Glutamatergic neuron (in vitro differentiated cells): ENCODE measurements around the gene GALNT17. TPM values are rescaled to one million over a fixed set of nuclear protein-coding genes. Genes with fewer than 3 reads are reported as not detected.

Source experiments
- DNase-seq: peaks from one replicate; pipeline ENCODE4 v3.0.0; 2022
- H3K27ac Mint-ChIP-seq: one replicate; pipeline ENCODE4 v1.8.0; 2020; ENCODE audit warnings: mild to moderate bottlenecking, mixed read lengths, inconsistent platforms; ENCODE audit not compliant: unreplicated experiment
- H3K27me3 Mint-ChIP-seq: one replicate; pipeline ENCODE4 v1.8.0; 2020; ENCODE audit warnings: mild to moderate bottlenecking, moderate library complexity, mixed read lengths, inconsistent platforms; ENCODE audit not compliant: unreplicated experiment
- H3K36me3 Mint-ChIP-seq: one replicate; pipeline ENCODE4 v1.8.0; 2020; ENCODE audit warnings: mild to moderate bottlenecking, mixed read lengths, inconsistent platforms; ENCODE audit not compliant: unreplicated experiment
- H3K4me1 Mint-ChIP-seq: one replicate; pipeline ENCODE4 v1.8.0; 2020; ENCODE audit warnings: mild to moderate bottlenecking, low read depth, mixed read lengths, inconsistent platforms; ENCODE audit not compliant: unreplicated experiment
- H3K4me3 Mint-ChIP-seq: one replicate; pipeline ENCODE4 v1.8.0; 2020; ENCODE audit warnings: mild to moderate bottlenecking, mixed read lengths, inconsistent platforms; ENCODE audit not compliant: unreplicated experiment
- H3K9me3 Mint-ChIP-seq: one replicate; pipeline ENCODE4 v1.8.0; 2020; ENCODE audit warnings: mild to moderate bottlenecking, moderate library complexity, mixed read lengths, inconsistent platforms; ENCODE audit not compliant: unreplicated experiment
- CTCF ChIP-seq: fragments of 200-600 bp; sonication (generic); IDR thresholded peaks from one replicate; pipeline ENCODE4 v1.5.0; 2021; ENCODE audit not compliant: partially characterized antibody, unreplicated experiment
- total RNA-seq: library from RNA; stranded (reverse); fragmentation: NEBNext Ultra II Directional; extraction: Animal tissue kit (Norgen Biotek cat#: 25700); gene quantifications from one replicate; pipeline ENCODE4 v1.2.1, GENCODE V29; 2021; ENCODE audit not compliant: unreplicated experiment

The GALNT17 gene
- total RNA-seq, 1 donor from 2014 or later, result 42.0 TPM

GRCh38 chr7:71659622-71660021 is 527.7 kb downstream of the GALNT17 start:
- Mint-ChIP-seq H3K27ac (no peak overlapping the region), H3K9me3 (peaks cover 7% of the 10 kb centered on the region), H3K27me3 (peaks cover 7% of the 10 kb centered on the region), H3K4me1 (peaks cover 3% of the 10 kb centered on the region), H3K36me3 (peaks cover 17% of the 10 kb centered on the region), H3K4me3 (no peak overlapping the region)
- no peak for DNase-seq
- TF ChIP-seq CTCF, result no peak

GRCh38 chr7:71661671-71662224 is 529.8 kb downstream of the GALNT17 start:
- H3K9me3 Mint-ChIP-seq, result peaks cover 6% of the 10 kb centered on the region
- no peak overlapping the region for H3K4me3 Mint-ChIP-seq
- peaks cover 4% of the 10 kb centered on the region for H3K4me1 Mint-ChIP-seq
- peaks cover 22% of the 10 kb centered on the region for H3K36me3 Mint-ChIP-seq
- no peak for DNase-seq
- peaks cover 7% of the 10 kb centered on the region for H3K27me3 Mint-ChIP-seq
- no peak overlapping the region for H3K27ac Mint-ChIP-seq
- TF ChIP-seq CTCF, result no peak

- Mint-ChIP-seq H3K4me3 (no peak overlapping the region), H3K9me3 (peaks cover 5% of the 10 kb centered on the region), H3K4me1 (peaks cover 8% of the 10 kb centered on the region), H3K27me3 (peaks cover 7% of the 10 kb centered on the region), H3K27ac (no peak overlapping the region), H3K36me3 (peaks cover 15% of the 10 kb centered on the region)
- no peak for TF ChIP-seq CTCF
- DNase-seq, result no peak
Measured at GRCh38 chr7:71665716-71666115, 533.8 kb downstream of the GALNT17 start.

- TF ChIP-seq CTCF, result no peak
- peaks cover 7% of the 10 kb centered on the region for H3K4me1 Mint-ChIP-seq
Measured at GRCh38 chr7:71668572-71668971, 536.6 kb downstream of the GALNT17 start.

GRCh38 chr7:71679480-71679879 is 547.5 kb downstream of the GALNT17 start:
- Mint-ChIP-seq H3K27ac (peak overlapping the region; percentile 59), H3K4me1 (peaks cover 9% of the 10 kb centered on the region), H3K4me3 (no peak overlapping the region), H3K36me3 (no peaks in the 10 kb centered on the region), H3K27me3 (peaks cover 6% of the 10 kb centered on the region), H3K9me3 (peaks cover 8% of the 10 kb centered on the region)
- TF ChIP-seq CTCF, result no peak
- DNase-seq, result no peak

More at GRCh38 chr7:71668572-71668971, 536.6 kb downstream of the GALNT17 start:
- no peak for DNase-seq
- peaks cover 5% of the 10 kb centered on the region for H3K27me3 Mint-ChIP-seq
- H3K36me3 Mint-ChIP-seq, result peaks cover 5% of the 10 kb centered on the region
- H3K4me3 Mint-ChIP-seq, result no peak overlapping the region
- H3K27ac Mint-ChIP-seq, result peak overlapping the region; percentile 20
- H3K9me3 Mint-ChIP-seq, result peaks cover 2% of the 10 kb centered on the region
